Natural killer cell (primary cell): ENCODE measurements around the gene RALBP1. TPM values are rescaled to one million over a fixed set of nuclear protein-coding genes. Genes with fewer than 3 reads are reported as not detected.

Experiments used
- ATAC-seq, 3 donors: fragments of 150-1000 bp in 2 of 3; fragments of 200-7000 bp in 1 of 3; cut with Tn5 transposase; 1 replicate in 1 of 3; 2 replicates in 2 of 3; pipeline ENCODE4 v1.10.0; 2021; ENCODE audit warnings: mild to moderate bottlenecking in 2 of 3, moderate library complexity in 2 of 3
- DNase-seq, 2 donors: peaks; one replicate each; pipeline versions ENCODE4 v3.0.0 to v3.0.0-alpha.2; 2013 to 2021; ENCODE audit warnings: mixed read lengths in 1 of 2
- H3K27ac ChIP-seq: one replicate; pipeline ENCODE4 v1.5.1; 2013; ENCODE audit warnings: mild to moderate bottlenecking, low read length
- H3K27me3 ChIP-seq: one replicate; pipeline ENCODE4 v1.6.1; 2013; ENCODE audit warnings: low read length; ENCODE audit not compliant: control insufficient read depth, insufficient read depth
- H3K36me3 ChIP-seq: one replicate; pipeline ENCODE4 v1.6.1; 2013; ENCODE audit warnings: low read length; ENCODE audit not compliant: control insufficient read depth, insufficient read depth
- H3K4me1 ChIP-seq: one replicate; pipeline ENCODE4 v1.6.1; 2013; ENCODE audit warnings: low read length; ENCODE audit not compliant: control insufficient read depth, insufficient read depth
- H3K4me3 ChIP-seq: one replicate; pipeline ENCODE4 v1.5.1; 2013; ENCODE audit warnings: low read length
- H3K9me3 ChIP-seq: one replicate; pipeline ENCODE4 v1.6.1; 2013; ENCODE audit warnings: low read length; ENCODE audit not compliant: control insufficient read depth, insufficient read depth
- H3K27ac Mint-ChIP-seq, 2 donors: one replicate each; pipeline ENCODE4 v1.8.0; 2022; ENCODE audit warnings: mild to moderate bottlenecking in 2 of 2, mixed read lengths in 2 of 2, moderate library complexity in 1 of 2
- H3K27me3 Mint-ChIP-seq, 2 donors: one replicate each; pipeline ENCODE4 v1.8.0; 2022; ENCODE audit warnings: low read depth in 2 of 2, mixed read lengths in 2 of 2
- H3K36me3 Mint-ChIP-seq: one replicate; pipeline ENCODE4 v1.8.0; 2022; ENCODE audit warnings: mixed read lengths
- H3K4me1 Mint-ChIP-seq, 2 donors: one replicate each; pipeline ENCODE4 v1.8.0; 2022; ENCODE audit warnings: mixed read lengths in 2 of 2
- H3K4me3 Mint-ChIP-seq: one replicate; pipeline ENCODE4 v1.8.0; 2022; ENCODE audit warnings: mild to moderate bottlenecking, moderate library complexity, mixed read lengths
- H3K9me3 Mint-ChIP-seq, 2 donors: one replicate each; pipeline ENCODE4 v1.8.0; 2022; ENCODE audit warnings: mixed read lengths in 2 of 2
- CTCF ChIP-seq: fragments of 200-600 bp; IDR thresholded peaks from one replicate; pipeline ENCODE4 v1.8.0; 2022; ENCODE audit warnings: antibody characterized with exemption
- WGBS: methylation state at CpG from one replicate; pipeline ENCODE4 v1.1.7; 2013; ENCODE audit warnings: missing lambda C conversion rate; ENCODE audit not compliant: insufficient coverage; 5-methylcytosine and 5-hydroxymethylcytosine counted together
- intact Hi-C: fragments of 100-400 bp; cut with micrococcal nuclease; formaldehyde crosslinking; loops from one replicate; pipeline ENCODE4 v1.14.2; 2022
- total RNA-seq, 4 donors: library from RNA; stranded (reverse); fragments of 120-200 nt in 1 of 4; gene quantifications; one replicate each; pipeline versions ENCODE4 v1.2.3 to v1.2.4, GENCODE V29; 2013 to 2022

Gene RALBP1
- total RNA-seq, 3 donors from 2014 or later (not counting 1 experiment from before 2014, with no cell fraction given): 27.3 to 40.0 (median 33.4) TPM

GRCh38 chr18:9517869-9518268, 42.6 kb downstream of the RALBP1 start:
- Mint-ChIP-seq H3K36me3 (peaks cover 8% of the 10 kb centered on the region), H3K4me1 (peaks cover 0 to 4% of the 10 kb centered on the region in 2 donors), H3K9me3 (no peaks in the 10 kb centered on the region), H3K27me3 (no peaks in the 10 kb centered on the region), H3K27ac (no peak overlapping the region), H3K4me3 (no peak overlapping the region)
- Histone ChIP-seq H3K4me1 (no peaks in the 10 kb centered on the region), H3K36me3 (peaks cover 21% of the 10 kb centered on the region), H3K27ac (no peak overlapping the region), H3K27me3 (no peaks in the 10 kb centered on the region), H3K4me3 (no peak overlapping the region), H3K9me3 (no peaks in the 10 kb centered on the region)
- ATAC-seq: no peak
- no peak for TF ChIP-seq CTCF
- DNase-seq: no peak
- WGBS: 84% methylated on average over 6 of the region's 6 CpGs
- intact Hi-C loops: no loop called here

- intact Hi-C loops: no loop called here
Observed at GRCh38 chr18:9519399-9519798, 44.1 kb downstream of the RALBP1 start.

GRCh38 chr18:9520666-9521065, 45.4 kb downstream of the RALBP1 start:
- DNase-seq (no peak), ATAC-seq (no peak)
- Histone ChIP-seq H3K4me1 (no peaks in the 10 kb centered on the region), H3K9me3 (no peaks in the 10 kb centered on the region), H3K36me3 (peaks cover 17% of the 10 kb centered on the region), H3K27ac (no peak overlapping the region), H3K4me3 (no peak overlapping the region), H3K27me3 (no peaks in the 10 kb centered on the region)
- intact Hi-C loops: no loop called here
- WGBS: 91% methylated on average over 3 of the region's 3 CpGs
- Mint-ChIP-seq H3K27ac (no peak overlapping the region), H3K36me3 (peaks cover 8% of the 10 kb centered on the region), H3K4me1 (peaks cover 0 to 4% of the 10 kb centered on the region in 2 donors), H3K4me3 (no peak overlapping the region), H3K27me3 (no peaks in the 10 kb centered on the region), H3K9me3 (no peaks in the 10 kb centered on the region)
- TF ChIP-seq CTCF: no peak

More at GRCh38 chr18:9519399-9519798, 44.1 kb downstream of the RALBP1 start:
- 75% methylated on average over 1 of the region's 1 CpG for WGBS
- no peaks in the 10 kb centered on the region for H3K4me1 ChIP-seq
- no peak overlapping the region for H3K27ac ChIP-seq
- no peak overlapping the region for H3K27ac Mint-ChIP-seq
- H3K27me3 Mint-ChIP-seq: no peaks in the 10 kb centered on the region
- no peaks in the 10 kb centered on the region for H3K9me3 Mint-ChIP-seq
- H3K9me3 ChIP-seq: no peaks in the 10 kb centered on the region
- no peaks in the 10 kb centered on the region for H3K27me3 ChIP-seq
- H3K36me3 ChIP-seq: peaks cover 15% of the 10 kb centered on the region
- no peak overlapping the region for H3K4me3 ChIP-seq
- DNase-seq: no peak
- no peak for ATAC-seq
- H3K4me3 Mint-ChIP-seq: no peak overlapping the region
- peaks cover 0 to 4% of the 10 kb centered on the region in 2 donors for H3K4me1 Mint-ChIP-seq
- no peak for TF ChIP-seq CTCF
- H3K36me3 Mint-ChIP-seq: peaks cover 8% of the 10 kb centered on the region

- peaks cover 23% of the 10 kb centered on the region for H3K36me3 ChIP-seq
- H3K27me3 ChIP-seq: no peaks in the 10 kb centered on the region
- H3K27me3 Mint-ChIP-seq: no peaks in the 10 kb centered on the region
- H3K4me1 Mint-ChIP-seq: peaks cover 0 to under 1% of the 10 kb centered on the region in 2 donors
- peaks cover 4% of the 10 kb centered on the region for H3K36me3 Mint-ChIP-seq
- DNase-seq (no peak), ATAC-seq (no peak)
- H3K9me3 Mint-ChIP-seq: no peaks in the 10 kb centered on the region
- no peak overlapping the region for H3K27ac Mint-ChIP-seq
- WGBS: 99% methylated on average over 7 of the region's 7 CpGs
- TF ChIP-seq CTCF: no peak
- intact Hi-C loops: no loop called here
- H3K4me1 ChIP-seq: no peaks in the 10 kb centered on the region
- no peak overlapping the region for H3K4me3 Mint-ChIP-seq
- H3K9me3 ChIP-seq: no peaks in the 10 kb centered on the region
- no peak overlapping the region for H3K27ac ChIP-seq
- no peak overlapping the region for H3K4me3 ChIP-seq
Observed at GRCh38 chr18:9521770-9522169, 46.5 kb downstream of the RALBP1 start.
